H9 (cell line): ENCODE results near the gene ELOVL2. TPM values are rescaled to one million over a fixed set of nuclear protein-coding genes. Genes with fewer than 3 reads are reported as not detected.

Experiments
- DNase-seq: peaks from one replicate; pipeline ENCODE4 v3.0.0-alpha.2; 2017
- H2AFZ ChIP-seq: one replicate; pipeline ENCODE4 v1.6.1; 2013; ENCODE audit warnings: mild to moderate bottlenecking, low read length, control low read depth, moderate library complexity
- H2AK5ac ChIP-seq: 2 replicates; pipeline ENCODE4 v1.6.1; 2013; ENCODE audit warnings: low read length, control low read depth, mixed read lengths; ENCODE audit not compliant: insufficient read length
- H2BK120ac ChIP-seq: one replicate; pipeline ENCODE4 v1.6.1; 2013; ENCODE audit warnings: low read depth, mild to moderate bottlenecking, low read length, control low read depth, inconsistent platforms; ENCODE audit not compliant: poor library complexity, severe bottlenecking
- H2BK12ac ChIP-seq: 2 replicates; pipeline ENCODE4 v1.6.1; 2013; ENCODE audit warnings: low read length, control low read depth, mixed read lengths, low read depth; ENCODE audit not compliant: insufficient read length
- H2BK15ac ChIP-seq: 2 replicates; pipeline ENCODE4 v1.6.1; 2013; ENCODE audit warnings: low read depth, low read length, control low read depth
- H2BK20ac ChIP-seq: one replicate; pipeline ENCODE4 v1.6.1; 2013; ENCODE audit warnings: low read depth, mild to moderate bottlenecking, low read length, control low read depth, inconsistent platforms; ENCODE audit not compliant: poor library complexity, severe bottlenecking
- H2BK5ac ChIP-seq: 2 replicates; pipeline ENCODE4 v1.6.1; 2013; ENCODE audit warnings: low read length, control low read depth, mixed read lengths; ENCODE audit not compliant: insufficient read length
- H3K14ac ChIP-seq: 2 replicates; pipeline ENCODE4 v1.6.1; 2013; ENCODE audit warnings: low read length, control low read depth; ENCODE audit not compliant: insufficient read depth
- H3K18ac ChIP-seq: 2 replicates; pipeline ENCODE4 v1.6.1; 2013; ENCODE audit warnings: low read depth, mild to moderate bottlenecking, mixed read lengths, low read length, control low read depth; ENCODE audit not compliant: insufficient read length
- H3K23ac ChIP-seq: 2 replicates; pipeline ENCODE4 v1.6.1; 2013; ENCODE audit warnings: low read length, control low read depth, mixed read lengths, low read depth; ENCODE audit not compliant: insufficient read length
- H3K23me2 ChIP-seq: 2 replicates; pipeline ENCODE4 v1.6.1; 2013; ENCODE audit warnings: low read depth, mild to moderate bottlenecking, mixed read lengths, low read length, control low read depth; ENCODE audit not compliant: insufficient read length, poor library complexity, severe bottlenecking
- H3K27ac ChIP-seq: 2 replicates; pipeline ENCODE4 v1.5.1; 2013; ENCODE audit warnings: low read length, control low read depth, mixed read lengths, low read depth; ENCODE audit not compliant: insufficient read length
- H3K27me3 ChIP-seq: 2 replicates; pipeline ENCODE4 v1.6.1; 2013; ENCODE audit warnings: low read length, control low read depth, inconsistent platforms; ENCODE audit not compliant: insufficient read depth
- H3K4ac ChIP-seq: 2 replicates; pipeline ENCODE4 v1.6.1; 2013; ENCODE audit warnings: low read depth, mild to moderate bottlenecking, control low read depth, inconsistent platforms, low read length, moderate library complexity
- H3K4me1 ChIP-seq: 2 replicates; pipeline ENCODE4 v1.6.1; 2013; ENCODE audit warnings: low read length, control low read depth, inconsistent platforms; ENCODE audit not compliant: insufficient read depth
- H3K4me2 ChIP-seq: 2 replicates; pipeline ENCODE4 v1.6.1; 2013; ENCODE audit warnings: low read length, control low read depth, mixed read lengths; ENCODE audit not compliant: insufficient read length, insufficient read depth
- H3K56ac ChIP-seq: 2 replicates; pipeline ENCODE4 v1.6.1; 2013; ENCODE audit warnings: low read depth, mild to moderate bottlenecking, mixed read lengths, low read length, control low read depth; ENCODE audit not compliant: insufficient read length
- H3K79me1 ChIP-seq: 2 replicates; pipeline ENCODE4 v1.6.1; 2013; ENCODE audit warnings: low read depth, mild to moderate bottlenecking, moderate library complexity, low read length, control low read depth, inconsistent platforms; ENCODE audit not compliant: insufficient read depth, poor library complexity, severe bottlenecking
- H3K79me2 ChIP-seq: 2 replicates; pipeline ENCODE4 v1.6.1; 2013; ENCODE audit warnings: low read length, control low read depth, inconsistent platforms; ENCODE audit not compliant: insufficient read depth
- H3K9ac ChIP-seq: 2 replicates; pipeline ENCODE4 v1.6.1; 2013; ENCODE audit warnings: low read length, control low read depth, mixed read lengths; ENCODE audit not compliant: insufficient read length; ENCODE audit errors: extremely low read depth
- H3K9me3 ChIP-seq: one replicate; pipeline ENCODE4 v1.6.1; 2013; ENCODE audit warnings: low read depth, low read length, inconsistent platforms; ENCODE audit not compliant: control insufficient read depth
- H3T11ph ChIP-seq: one replicate; pipeline ENCODE4 v1.6.1; 2013; ENCODE audit warnings: mild to moderate bottlenecking, low read length, control low read depth, inconsistent platforms
- H4K20me1 ChIP-seq: one replicate; pipeline ENCODE4 v1.6.1; 2013; ENCODE audit not compliant: control insufficient read depth, insufficient read length, insufficient read depth
- H4K5ac ChIP-seq: 2 replicates; pipeline ENCODE4 v1.6.1; 2013; ENCODE audit warnings: low read depth, mild to moderate bottlenecking, mixed read lengths, low read length, control low read depth; ENCODE audit not compliant: insufficient read length
- H4K8ac ChIP-seq: replicated peaks from 2 replicates; pipeline ENCODE4 v1.6.1; 2013; ENCODE audit warnings: low read length, control low read depth, mixed read lengths, low read depth; ENCODE audit not compliant: insufficient read length
- H4K91ac ChIP-seq: 2 replicates; pipeline ENCODE4 v1.6.1; 2013; ENCODE audit warnings: low read depth, mild to moderate bottlenecking, moderate library complexity, mixed read lengths, low read length, control low read depth; ENCODE audit not compliant: insufficient read length
- H3K27ac Mint-ChIP-seq, 3 experiments: 2 replicates in 2 of 3; 3 replicates in 1 of 3; pipeline ENCODE4 v1.8.0; 2020 to 2021; ENCODE audit warnings: mixed read lengths in 3 of 3, mild to moderate bottlenecking in 1 of 3, moderate library complexity in 1 of 3
- H3K27me3 Mint-ChIP-seq: 2 replicates; pipeline ENCODE4 v1.8.0; 2021; ENCODE audit warnings: low read depth, mild to moderate bottlenecking, moderate library complexity, mixed read lengths
- H3K36me3 Mint-ChIP-seq, 3 experiments: 2 replicates in 2 of 3; 3 replicates in 1 of 3; pipeline ENCODE4 v1.8.0; 2020 to 2021; ENCODE audit warnings: low read depth in 3 of 3, mixed read lengths in 3 of 3; ENCODE audit not compliant: insufficient read depth in 1 of 3
- H3K4me1 Mint-ChIP-seq, 2 experiments: 2 replicates each; pipeline ENCODE4 v1.8.0; 2020; ENCODE audit warnings: mixed read lengths in 2 of 2
- H3K4me3 Mint-ChIP-seq, 2 experiments: 2 replicates in 1 of 2; 3 replicates in 1 of 2; pipeline ENCODE4 v1.8.0; 2020 to 2021; ENCODE audit warnings: mild to moderate bottlenecking in 2 of 2, mixed read lengths in 2 of 2, moderate library complexity in 1 of 2
- H3K9me3 Mint-ChIP-seq, 2 experiments: 2 replicates in 1 of 2; 3 replicates in 1 of 2; pipeline ENCODE4 v1.8.0; 2020; ENCODE audit warnings: mild to moderate bottlenecking in 2 of 2, mixed read lengths in 2 of 2, moderate library complexity in 1 of 2
- WGBS: extraction: QIAGEN DNeasy Blood & Tissue Kit; methylation state at CpG from one replicate; pipeline ENCODE4 v1.1.7; 2013; ENCODE audit warnings: missing lambda C conversion rate, low lambda C conversion rate, mixed read lengths; ENCODE audit not compliant: insufficient read length; ENCODE audit errors: extremely low coverage; 5-methylcytosine and 5-hydroxymethylcytosine counted together
- total RNA-seq: library from RNA; stranded (reverse); gene quantifications from 2 replicates; pipeline ENCODE4 v1.2.1, GENCODE V29; 2021
- TF ChIP-seq, protein P1 (sequence below): fragments of 200-600 bp; sonication (generic); conservative IDR thresholded peaks from 3 replicates; pipeline ENCODE4 v1.8.0; 2021; ENCODE audit warnings: antibody characterized with exemption, mild to moderate bottlenecking

ELOVL2 gene
- total RNA-seq, 1 experiment from 2014 or later: 0.57 TPM

DNA sequence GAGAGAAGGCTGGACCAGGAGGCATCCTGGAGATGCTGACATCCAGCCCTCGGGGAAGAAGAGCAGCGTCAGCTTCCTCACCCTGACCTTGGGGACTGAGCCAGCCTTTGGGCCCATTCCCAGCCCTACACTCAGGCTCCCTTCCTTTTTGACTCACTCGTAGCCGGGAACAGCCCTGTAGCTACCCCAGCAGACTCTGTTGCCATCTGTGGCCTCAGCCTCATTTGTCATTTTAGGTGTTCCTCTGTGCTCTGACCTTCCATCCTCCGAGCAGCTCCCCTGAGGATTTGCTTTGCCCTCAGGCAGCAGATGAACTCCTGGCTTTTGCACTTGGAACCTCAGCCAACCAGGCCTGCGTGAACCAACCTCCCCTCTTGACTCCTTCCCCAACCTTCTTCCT lies 67.5 kb downstream of the ELOVL2 start:
- H2BK5ac ChIP-seq: no peak overlapping the region
- no peak overlapping the region for H3K23ac ChIP-seq
- H4K91ac ChIP-seq: no peak overlapping the region
- Mint-ChIP-seq H3K27ac (no peak overlapping the region; a peak in 2 of 7 replicates), H3K4me1 (peaks cover 8 to 11% of the 10 kb centered on the region in 2 experiments), H3K4me3 (no peak overlapping the region), H3K9me3 (no peaks in the 10 kb centered on the region; a peak in 1 of 5 replicates), H3K36me3 (peaks cover 0 to 3% (median 0%) of the 10 kb centered on the region in 3 experiments; a peak in 1 of 7 replicates), H3K27me3 (no peaks in the 10 kb centered on the region; the same call in none of the 2 replicates)
- no peaks in the 10 kb centered on the region for H4K20me1 ChIP-seq
- DNase-seq: no peak
- no peak overlapping the region for H2AFZ ChIP-seq
- no peak overlapping the region for H4K5ac ChIP-seq
- H3K4me1 ChIP-seq: no peaks in the 10 kb centered on the region
- H2AK5ac ChIP-seq: no peak overlapping the region
- no peaks in the 10 kb centered on the region for H3K23me2 ChIP-seq
- H3K79me1 ChIP-seq: no peaks in the 10 kb centered on the region
- H3K14ac ChIP-seq: no peak overlapping the region
- H2BK20ac ChIP-seq: no peak overlapping the region
- no peak overlapping the region for H4K8ac ChIP-seq
- no peak overlapping the region for H2BK15ac ChIP-seq
- H3K56ac ChIP-seq: no peak overlapping the region
- no peak overlapping the region for H3T11ph ChIP-seq
- H3K4me2 ChIP-seq: no peak overlapping the region
- H2BK12ac ChIP-seq: no peak overlapping the region
- WGBS: no CpG with 5 or more reads among the region's 6 CpGs
- no peak overlapping the region for H3K27ac ChIP-seq
- no peaks in the 10 kb centered on the region for H3K79me2 ChIP-seq
- H3K9ac ChIP-seq: no peak overlapping the region
- H3K4ac ChIP-seq: no peak overlapping the region
- H3K9me3 ChIP-seq: no peaks in the 10 kb centered on the region
- no peak overlapping the region for H2BK120ac ChIP-seq
- H3K27me3 ChIP-seq: no peaks in the 10 kb centered on the region
- H3K18ac ChIP-seq: no peak overlapping the region
- TF ChIP-seq, protein P1, sequence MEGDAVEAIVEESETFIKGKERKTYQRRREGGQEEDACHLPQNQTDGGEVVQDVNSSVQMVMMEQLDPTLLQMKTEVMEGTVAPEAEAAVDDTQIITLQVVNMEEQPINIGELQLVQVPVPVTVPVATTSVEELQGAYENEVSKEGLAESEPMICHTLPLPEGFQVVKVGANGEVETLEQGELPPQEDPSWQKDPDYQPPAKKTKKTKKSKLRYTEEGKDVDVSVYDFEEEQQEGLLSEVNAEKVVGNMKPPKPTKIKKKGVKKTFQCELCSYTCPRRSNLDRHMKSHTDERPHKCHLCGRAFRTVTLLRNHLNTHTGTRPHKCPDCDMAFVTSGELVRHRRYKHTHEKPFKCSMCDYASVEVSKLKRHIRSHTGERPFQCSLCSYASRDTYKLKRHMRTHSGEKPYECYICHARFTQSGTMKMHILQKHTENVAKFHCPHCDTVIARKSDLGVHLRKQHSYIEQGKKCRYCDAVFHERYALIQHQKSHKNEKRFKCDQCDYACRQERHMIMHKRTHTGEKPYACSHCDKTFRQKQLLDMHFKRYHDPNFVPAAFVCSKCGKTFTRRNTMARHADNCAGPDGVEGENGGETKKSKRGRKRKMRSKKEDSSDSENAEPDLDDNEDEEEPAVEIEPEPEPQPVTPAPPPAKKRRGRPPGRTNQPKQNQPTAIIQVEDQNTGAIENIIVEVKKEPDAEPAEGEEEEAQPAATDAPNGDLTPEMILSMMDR: no peak
